Measurements from ENCODE around the gene RNF13.
A peak's percentile ranks its signal among the peaks of the same experiment; 100 is the strongest.

The RNF13 gene

GRCh38 chr3:149843502-149843901 lies 30.5 kb downstream of the RNF13 start:
- no peaks in the 10 kb centered on the region for H3K27me3 ChIP-seq (ENCODE audit: insufficient read depth, low read length)
- no peak overlapping the region for H3K14ac ChIP-seq (ENCODE audit: low read length)

GRCh38 chr3:149844091-149844490 lies 31.1 kb downstream of the RNF13 start:
- no peak overlapping the region for H3K23ac ChIP-seq (ENCODE audit: low read length)
- H3K27me3 ChIP-seq (ENCODE audit: insufficient read depth, low read length) = no peaks in the 10 kb centered on the region
- no peak overlapping the region for H2AFZ ChIP-seq (ENCODE audit: insufficient read depth, low read length, poor library complexity)
- no peak overlapping the region for H3K4ac ChIP-seq (ENCODE audit: low read depth, low read length)
- no peak overlapping the region for H4K8ac ChIP-seq (ENCODE audit: low read depth, low read length)
- H3K36me3 ChIP-seq (ENCODE audit: control insufficient read depth in 1 of 2, insufficient read depth in 2 of 2, low read length in 2 of 2) = no peaks in the 10 kb centered on the region
- H2BK120ac ChIP-seq (ENCODE audit: insufficient read depth, low read length, poor library complexity) = no peak overlapping the region
- no peaks in the 10 kb centered on the region for H3K4me1 ChIP-seq (ENCODE audit: control insufficient read depth in 1 of 2, insufficient read depth in 2 of 2, low read length in 2 of 2)
- H3K9ac ChIP-seq (ENCODE audit: low read length) = no peak overlapping the region
- H4K12ac ChIP-seq (ENCODE audit: low read depth, low read length) = no peak overlapping the region
- H3K18ac ChIP-seq (ENCODE audit: low read length) = no peak overlapping the region
- no peak overlapping the region for H2AK5ac ChIP-seq (ENCODE audit: low read length)
- H3K14ac ChIP-seq (ENCODE audit: low read length) = no peak overlapping the region
- H3K9me3 ChIP-seq (ENCODE audit: insufficient read depth, low read depth, low read length) = no peaks in the 10 kb centered on the region
- DNase-seq = no peak
- no peak overlapping the region for H3K27ac ChIP-seq (ENCODE audit: low read depth, low read length)
- H3K4me2 ChIP-seq (ENCODE audit: low read length) = no peak overlapping the region
- WGBS (ENCODE audit: extremely low coverage, insufficient coverage, insufficient read length) = no CpG with 5 or more reads among the region's 2 CpGs
- H3K79me1 ChIP-seq (ENCODE audit: low read length) = no peaks in the 10 kb centered on the region
- H3K4me3 ChIP-seq (ENCODE audit: low read depth, low read length) = no peak overlapping the region
- no peaks in the 10 kb centered on the region for H3K79me2 ChIP-seq (ENCODE audit: control insufficient read depth, insufficient read depth, low read length, poor library complexity)
- H2BK12ac ChIP-seq (ENCODE audit: low read length) = no peak overlapping the region
- H4K91ac ChIP-seq (ENCODE audit: low read depth, low read length) = no peak overlapping the region
- H2BK5ac ChIP-seq (ENCODE audit: low read depth, low read length, poor library complexity) = no peak overlapping the region

More at GRCh38 chr3:149843502-149843901, 30.5 kb downstream of the RNF13 start:
- Histone ChIP-seq H4K12ac (ENCODE audit: low read depth, low read length) (no peak overlapping the region), H3K4me3 (ENCODE audit: low read depth, low read length) (no peak overlapping the region), H4K8ac (ENCODE audit: low read depth, low read length) (no peak overlapping the region), H2AK5ac (ENCODE audit: low read length) (no peak overlapping the region), H3K27ac (ENCODE audit: low read depth, low read length) (no peak overlapping the region), H3K79me1 (ENCODE audit: low read length) (no peaks in the 10 kb centered on the region), H4K91ac (ENCODE audit: low read depth, low read length) (no peak overlapping the region), H2BK5ac (ENCODE audit: low read depth, low read length, poor library complexity) (no peak overlapping the region), H2AFZ (ENCODE audit: insufficient read depth, low read length, poor library complexity) (no peak overlapping the region), H3K9me3 (ENCODE audit: insufficient read depth, low read depth, low read length) (no peaks in the 10 kb centered on the region), H3K23ac (ENCODE audit: low read length) (no peak overlapping the region), H2BK12ac (ENCODE audit: low read length) (no peak overlapping the region), H3K4me1 (ENCODE audit: control insufficient read depth in 1 of 2, insufficient read depth in 2 of 2, low read length in 2 of 2) (no peaks in the 10 kb centered on the region), H3K4me2 (ENCODE audit: low read length) (no peak overlapping the region), H3K4ac (ENCODE audit: low read depth, low read length) (no peak overlapping the region), H3K36me3 (ENCODE audit: control insufficient read depth in 1 of 2, insufficient read depth in 2 of 2, low read length in 2 of 2) (no peaks in the 10 kb centered on the region), H3K18ac (ENCODE audit: low read length) (no peak overlapping the region), H2BK120ac (ENCODE audit: insufficient read depth, low read length, poor library complexity) (no peak overlapping the region), H3K79me2 (ENCODE audit: control insufficient read depth, insufficient read depth, low read length, poor library complexity) (no peaks in the 10 kb centered on the region), H3K9ac (ENCODE audit: low read length) (no peak overlapping the region)
- no CpG with 5 or more reads among the region's 2 CpGs for WGBS (ENCODE audit: extremely low coverage, insufficient coverage, insufficient read length)
- no peak for DNase-seq

GRCh38 chr3:149845570-149846244 lies 32.7 kb downstream of the RNF13 start:
- no peaks in the 10 kb centered on the region for H3K36me3 ChIP-seq (ENCODE audit: control insufficient read depth in 1 of 2, insufficient read depth in 2 of 2, low read length in 2 of 2)
- no CpG with 5 or more reads among the region's 1 CpG for WGBS (ENCODE audit: extremely low coverage, insufficient coverage, insufficient read length)
- H3K4ac ChIP-seq (ENCODE audit: low read depth, low read length) = no peak overlapping the region
- no peak overlapping the region for H4K8ac ChIP-seq (ENCODE audit: low read depth, low read length)
- H3K79me2 ChIP-seq (ENCODE audit: control insufficient read depth, insufficient read depth, low read length, poor library complexity) = no peaks in the 10 kb centered on the region
- H4K91ac ChIP-seq (ENCODE audit: low read depth, low read length) = no peak overlapping the region
- no peak overlapping the region for H4K12ac ChIP-seq (ENCODE audit: low read depth, low read length)
- no peak overlapping the region for H3K14ac ChIP-seq (ENCODE audit: low read length)
- H3K4me1 ChIP-seq (ENCODE audit: control insufficient read depth in 1 of 2, insufficient read depth in 2 of 2, low read length in 2 of 2) = no peaks in the 10 kb centered on the region
- H2AFZ ChIP-seq (ENCODE audit: insufficient read depth, low read length, poor library complexity) = no peak overlapping the region
- no peak overlapping the region for H3K23ac ChIP-seq (ENCODE audit: low read length)
- H3K27ac ChIP-seq (ENCODE audit: low read depth, low read length) = no peak overlapping the region
- no peak overlapping the region for H2BK5ac ChIP-seq (ENCODE audit: low read depth, low read length, poor library complexity)
- no peak overlapping the region for H2AK5ac ChIP-seq (ENCODE audit: low read length)
- H3K4me3 ChIP-seq (ENCODE audit: low read depth, low read length) = no peak overlapping the region
- no peak overlapping the region for H2BK120ac ChIP-seq (ENCODE audit: insufficient read depth, low read length, poor library complexity)
- H3K9ac ChIP-seq (ENCODE audit: low read length) = no peak overlapping the region
- no peaks in the 10 kb centered on the region for H3K27me3 ChIP-seq (ENCODE audit: insufficient read depth, low read length)
- no peak overlapping the region for H3K18ac ChIP-seq (ENCODE audit: low read length)
- H3K4me2 ChIP-seq (ENCODE audit: low read length) = no peak overlapping the region
- H3K9me3 ChIP-seq (ENCODE audit: insufficient read depth, low read depth, low read length) = no peaks in the 10 kb centered on the region
- H3K79me1 ChIP-seq (ENCODE audit: low read length) = no peaks in the 10 kb centered on the region
- H2BK12ac ChIP-seq (ENCODE audit: low read length) = no peak overlapping the region
- no peak for DNase-seq

- no peaks in the 10 kb centered on the region for H3K79me2 ChIP-seq (ENCODE audit: control insufficient read depth, insufficient read depth, low read length, poor library complexity)
- H4K91ac ChIP-seq (ENCODE audit: low read depth, low read length) = no peak overlapping the region
- no peak overlapping the region for H2BK12ac ChIP-seq (ENCODE audit: low read length)
- no peak overlapping the region for H3K27ac ChIP-seq (ENCODE audit: low read depth, low read length)
- H3K9me3 ChIP-seq (ENCODE audit: insufficient read depth, low read depth, low read length) = no peaks in the 10 kb centered on the region
- H2BK120ac ChIP-seq (ENCODE audit: insufficient read depth, low read length, poor library complexity) = no peak overlapping the region
- H3K36me3 ChIP-seq (ENCODE audit: control insufficient read depth in 1 of 2, insufficient read depth in 2 of 2, low read length in 2 of 2) = no peaks in the 10 kb centered on the region
- no peak overlapping the region for H2AK5ac ChIP-seq (ENCODE audit: low read length)
- DNase-seq = peak in 1 of 2 donors; percentile 2
- H3K18ac ChIP-seq (ENCODE audit: low read length) = no peak overlapping the region
- H3K4me2 ChIP-seq (ENCODE audit: low read length) = no peak overlapping the region
- no peaks in the 10 kb centered on the region for H3K4me1 ChIP-seq (ENCODE audit: control insufficient read depth in 1 of 2, insufficient read depth in 2 of 2, low read length in 2 of 2)
- H2AFZ ChIP-seq (ENCODE audit: insufficient read depth, low read length, poor library complexity) = no peak overlapping the region
- no CpG with 5 or more reads among the region's 1 CpG for WGBS (ENCODE audit: extremely low coverage, insufficient coverage, insufficient read length)
- no peak overlapping the region for H3K14ac ChIP-seq (ENCODE audit: low read length)
- no peak overlapping the region for H2BK5ac ChIP-seq (ENCODE audit: low read depth, low read length, poor library complexity)
- no peak overlapping the region for H3K4ac ChIP-seq (ENCODE audit: low read depth, low read length)
- no peak overlapping the region for H3K4me3 ChIP-seq (ENCODE audit: low read depth, low read length)
- H4K8ac ChIP-seq (ENCODE audit: low read depth, low read length) = no peak overlapping the region
- no peaks in the 10 kb centered on the region for H3K27me3 ChIP-seq (ENCODE audit: insufficient read depth, low read length)
- no peak overlapping the region for H3K9ac ChIP-seq (ENCODE audit: low read length)
- H3K23ac ChIP-seq (ENCODE audit: low read length) = no peak overlapping the region
- no peak overlapping the region for H4K12ac ChIP-seq (ENCODE audit: low read depth, low read length)
- H3K79me1 ChIP-seq (ENCODE audit: low read length) = no peaks in the 10 kb centered on the region
Observed at GRCh38 chr3:149848238-149848637, 35.2 kb downstream of the RNF13 start.

All from trophoblast cell (in vitro differentiated cells and primary cell).